Right lung (tissue), 5 donors: ENCODE data around the gene IL12RB1. TPM values are rescaled to one million over a fixed set of nuclear protein-coding genes. Genes with fewer than 3 reads are reported as not detected.
"Not testable (repeated sequence)": the region's sequence is repeated elsewhere in the genome, so short reads cannot be mapped to it uniquely, and the experiment has no call there.

Source experiments
- DNase-seq, 2 donors: peaks; one replicate each; pipeline ENCODE4 v3.0.0-alpha.2; 2013
- polyA plus RNA-seq, 5 donors: library from polyadenylated mRNA; unstranded; fragments of 120-200 nt; gene quantifications; one replicate each; pipeline versions ENCODE4 v1.2.1 to v1.2.3, GENCODE V29; 2013; ENCODE audit warnings: inconsistent platforms in 1 of 5, low replicate concordance in 1 of 5; ENCODE audit not compliant: insufficient read length in 5 of 5, insufficient read depth in 1 of 5

IL12RB1 gene
- polyA plus RNA-seq, 5 donors: 0.31 to 0.63 (median 0.53) TPM

- no peak for DNase-seq
Observed at GRCh38 chr19:18089726-18090125, 3.0 kb upstream of the IL12RB1 start.

- not testable (repeated sequence) for DNase-seq
Observed at GRCh38 chr19:18089096-18089541, 2.4 kb upstream of the IL12RB1 start.

DNA sequence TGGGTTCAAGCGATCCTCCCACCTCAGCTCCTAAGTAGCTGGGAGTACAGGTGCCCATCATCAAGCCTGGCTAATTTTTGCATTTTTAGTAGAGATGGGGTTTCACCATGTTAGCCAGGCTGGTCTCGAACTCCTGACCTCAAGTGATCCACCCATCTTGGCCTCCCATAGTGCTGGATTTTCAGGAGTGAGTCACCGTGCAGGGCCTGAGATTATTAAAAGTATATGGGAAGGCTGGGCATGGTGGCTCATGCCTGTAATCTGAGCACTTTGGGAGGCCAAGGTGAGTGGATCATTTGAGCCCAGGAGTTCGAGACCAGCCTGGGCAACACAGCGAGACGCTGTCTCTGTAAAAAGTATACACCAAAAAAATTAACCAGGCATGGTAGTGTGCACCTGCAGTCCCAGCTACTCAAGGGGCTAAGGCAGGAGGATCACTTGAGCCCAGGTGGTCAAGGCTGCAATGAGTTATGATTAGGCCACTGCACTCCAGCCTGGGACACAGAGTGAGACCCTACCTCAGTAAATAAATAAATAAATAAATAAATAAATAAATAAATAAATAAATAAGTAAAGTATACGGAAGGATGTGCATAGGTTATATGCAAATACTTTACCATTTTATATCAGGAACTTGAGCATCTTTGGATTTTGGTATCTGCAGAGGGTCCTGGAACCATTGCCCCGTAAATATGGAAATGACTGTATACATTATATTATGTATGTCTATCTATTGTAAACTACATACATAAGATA is 854 bp downstream of the IL12RB1 start:
- DNase-seq: no peak

GRCh38 chr19:18083929-18084684 is 2.6 kb downstream of the IL12RB1 start:
- no peak for DNase-seq

DNA sequence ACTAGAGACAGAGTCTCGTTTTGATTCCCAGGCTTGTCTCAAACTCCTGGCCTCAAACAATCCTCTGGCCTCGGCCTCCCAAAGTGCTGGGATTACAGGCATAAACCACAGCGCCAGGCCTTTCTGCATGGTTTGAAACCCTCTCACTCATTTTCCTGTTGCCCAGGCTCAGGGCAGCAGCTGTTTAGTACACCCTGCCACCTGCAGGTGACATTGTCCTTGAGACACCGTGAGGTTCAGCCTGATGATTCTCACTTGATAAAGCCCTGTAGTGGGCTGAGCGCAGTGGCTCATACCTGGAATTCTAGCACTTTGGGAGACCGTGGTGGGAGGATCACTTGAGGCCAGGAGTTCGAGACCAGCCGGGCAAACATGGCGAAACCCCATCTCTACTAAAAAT is 12.5 kb downstream of the IL12RB1 start:
- no peak for DNase-seq

DNA sequence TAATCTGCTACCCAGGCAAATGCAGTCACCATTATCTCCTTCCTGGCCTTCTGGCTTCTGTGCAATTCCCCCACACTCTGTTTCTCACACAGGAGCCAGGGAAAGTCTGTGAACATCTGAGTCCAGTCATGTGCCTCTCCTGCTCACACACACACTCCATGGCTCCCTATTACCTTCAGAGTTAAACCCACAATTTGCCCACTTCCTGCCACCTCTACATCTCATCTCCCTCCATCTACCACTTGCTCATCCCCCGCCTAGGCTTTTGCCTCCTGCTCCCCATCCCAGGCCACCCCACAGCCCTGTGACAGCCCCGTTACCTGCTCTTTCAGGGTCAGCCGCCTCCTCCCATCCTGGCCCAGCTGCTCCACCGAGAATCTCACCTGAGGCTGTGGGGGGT is 13.5 kb downstream of the IL12RB1 start:
- no peak for DNase-seq

DNA sequence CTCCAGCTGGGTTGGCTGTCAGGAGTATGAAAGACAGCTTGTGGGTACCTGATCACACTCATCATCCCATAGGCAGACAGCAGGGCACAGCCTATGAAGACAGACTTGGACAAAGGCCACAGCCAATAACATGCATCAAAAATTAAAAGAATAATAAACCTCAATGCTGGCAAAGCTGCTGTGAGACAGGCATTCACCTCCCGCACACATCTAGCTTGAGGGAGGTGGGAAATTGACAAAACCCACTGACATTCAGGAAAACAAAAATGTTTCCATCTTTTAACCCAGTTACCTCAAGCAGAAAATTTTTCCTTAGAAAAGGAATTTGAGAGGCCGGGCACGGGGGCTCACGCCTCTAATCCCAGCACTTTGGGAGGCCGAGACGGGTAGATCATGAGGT is 14.4 kb downstream of the IL12RB1 start:
- no peak for DNase-seq

- no peak for DNase-seq
Observed at GRCh38 chr19:18070181-18070580, 16.6 kb downstream of the IL12RB1 start.

DNA sequence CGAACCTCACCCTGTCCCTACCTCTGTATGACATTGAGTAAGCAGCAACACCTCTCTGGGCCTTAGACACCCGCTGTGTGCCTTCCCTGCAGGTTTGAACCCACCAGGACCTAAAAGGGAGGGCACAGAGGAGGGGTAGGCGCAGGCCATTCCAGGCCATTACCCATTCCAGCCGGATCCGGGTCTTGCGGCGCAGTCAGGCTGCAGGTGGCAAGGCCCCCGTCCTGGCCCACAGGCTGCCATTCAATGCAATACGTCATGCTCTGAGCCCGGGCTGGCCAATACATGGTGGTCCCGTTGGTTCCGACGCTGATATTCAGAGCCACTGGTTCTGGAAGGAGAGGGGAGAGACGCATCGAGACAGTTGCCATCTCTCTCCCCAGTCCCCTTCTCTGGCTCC is 17.4 kb downstream of the IL12RB1 start:
- DNase-seq: no peak

DNA sequence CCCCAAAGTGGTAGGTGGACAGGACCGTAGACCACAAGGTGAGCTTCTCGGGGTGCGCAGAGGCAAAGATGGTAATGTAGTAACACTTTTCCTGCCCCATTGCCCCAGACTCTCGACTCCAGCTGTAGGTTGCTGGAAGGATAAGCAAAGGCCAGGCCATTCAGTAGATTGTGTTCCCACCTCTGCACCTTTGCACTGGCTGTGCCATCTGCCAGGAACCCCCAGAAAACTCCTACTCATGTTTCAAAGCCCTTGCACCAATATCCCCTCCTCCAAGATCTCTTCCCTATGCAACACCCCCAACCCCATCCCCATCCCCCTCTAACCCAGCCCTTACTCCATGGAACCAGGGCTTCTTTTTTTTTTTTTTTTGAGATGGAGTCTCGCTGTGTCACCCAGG is 18.3 kb downstream of the IL12RB1 start:
- DNase-seq: no peak

DNA sequence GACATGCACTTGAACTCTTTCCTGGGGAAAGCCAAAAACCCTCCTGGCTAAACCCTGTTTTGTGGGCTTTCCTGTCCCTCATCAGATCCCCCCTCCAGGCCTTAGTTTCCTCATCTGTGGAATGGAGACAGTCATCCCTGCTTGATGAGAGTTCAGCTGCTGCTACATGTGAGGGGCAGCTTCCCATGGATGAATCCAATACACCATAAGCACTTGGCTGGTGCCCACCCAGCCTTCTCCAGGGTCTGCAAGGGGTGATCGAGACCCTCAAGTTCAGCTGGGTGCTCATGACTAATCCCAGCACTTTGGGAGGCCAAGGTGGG is 21.6 kb downstream of the IL12RB1 start:
- DNase-seq: no peak

GRCh38 chr19:18063463-18063862 is 23.3 kb downstream of the IL12RB1 start:
- DNase-seq: no peak

DNA sequence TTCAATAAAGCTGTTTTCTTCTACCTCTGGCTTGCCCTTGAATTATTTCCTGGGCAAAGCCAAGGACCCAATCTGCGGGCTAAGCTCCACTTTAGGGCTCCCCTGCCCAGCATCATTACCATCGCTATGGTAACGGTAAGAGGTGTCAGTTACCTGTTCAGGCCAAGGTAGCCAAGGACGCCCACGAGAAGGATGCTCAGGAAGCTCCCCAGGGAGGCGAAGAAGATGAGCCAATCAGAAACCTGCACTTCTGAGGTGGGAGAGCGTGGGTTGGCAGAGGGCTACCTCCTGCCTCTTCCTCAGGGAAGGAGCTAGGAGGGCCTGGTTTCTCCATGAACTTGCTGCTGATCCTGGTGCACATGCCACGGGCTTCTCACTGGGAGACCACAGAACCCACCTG is 24.7 kb downstream of the IL12RB1 start:
- no peak for DNase-seq

DNA sequence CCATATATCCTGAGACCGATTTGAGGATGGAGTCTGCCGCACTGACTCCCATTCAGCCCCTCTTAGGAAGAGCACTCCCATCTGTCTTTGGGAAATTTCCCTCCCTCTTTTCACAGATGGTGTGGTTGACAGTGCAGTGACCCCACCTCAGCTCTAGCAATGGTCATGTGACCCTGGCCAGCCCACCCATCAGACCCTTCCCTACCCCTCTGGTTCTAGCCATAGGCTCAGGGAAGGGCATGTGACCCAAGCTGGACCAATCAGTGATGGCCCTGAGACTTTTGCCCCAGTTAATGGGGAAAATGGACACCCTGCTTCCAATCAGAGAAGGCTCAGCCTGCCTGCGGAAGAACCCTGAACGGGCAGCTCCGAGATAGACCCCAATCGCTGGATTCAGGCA is 26.3 kb downstream of the IL12RB1 start:
- DNase-seq: no peak

- DNase-seq: no peak
Observed at GRCh38 chr19:18059902-18060301, 26.8 kb downstream of the IL12RB1 start.

DNA sequence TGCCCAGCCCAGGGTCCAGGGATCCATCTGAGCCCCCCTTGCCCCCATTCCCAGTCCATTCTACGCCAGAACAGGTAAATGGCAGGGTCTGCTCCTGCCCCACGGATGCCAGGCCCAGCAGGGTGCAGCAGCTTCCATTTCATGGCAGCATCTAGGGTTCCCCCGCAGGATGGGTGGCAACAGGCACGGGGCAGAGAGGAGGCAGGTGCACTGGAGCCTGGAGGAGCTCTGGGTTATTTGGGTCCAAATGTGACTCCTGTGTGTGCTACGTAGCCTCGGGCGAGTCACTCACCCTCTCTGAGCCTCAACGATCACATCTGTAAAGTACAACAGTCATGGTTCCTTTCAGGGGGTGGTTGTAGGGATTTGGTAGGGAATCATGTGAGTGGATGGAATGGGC is 27.4 kb downstream of the IL12RB1 start:
- DNase-seq: no peak

DNA sequence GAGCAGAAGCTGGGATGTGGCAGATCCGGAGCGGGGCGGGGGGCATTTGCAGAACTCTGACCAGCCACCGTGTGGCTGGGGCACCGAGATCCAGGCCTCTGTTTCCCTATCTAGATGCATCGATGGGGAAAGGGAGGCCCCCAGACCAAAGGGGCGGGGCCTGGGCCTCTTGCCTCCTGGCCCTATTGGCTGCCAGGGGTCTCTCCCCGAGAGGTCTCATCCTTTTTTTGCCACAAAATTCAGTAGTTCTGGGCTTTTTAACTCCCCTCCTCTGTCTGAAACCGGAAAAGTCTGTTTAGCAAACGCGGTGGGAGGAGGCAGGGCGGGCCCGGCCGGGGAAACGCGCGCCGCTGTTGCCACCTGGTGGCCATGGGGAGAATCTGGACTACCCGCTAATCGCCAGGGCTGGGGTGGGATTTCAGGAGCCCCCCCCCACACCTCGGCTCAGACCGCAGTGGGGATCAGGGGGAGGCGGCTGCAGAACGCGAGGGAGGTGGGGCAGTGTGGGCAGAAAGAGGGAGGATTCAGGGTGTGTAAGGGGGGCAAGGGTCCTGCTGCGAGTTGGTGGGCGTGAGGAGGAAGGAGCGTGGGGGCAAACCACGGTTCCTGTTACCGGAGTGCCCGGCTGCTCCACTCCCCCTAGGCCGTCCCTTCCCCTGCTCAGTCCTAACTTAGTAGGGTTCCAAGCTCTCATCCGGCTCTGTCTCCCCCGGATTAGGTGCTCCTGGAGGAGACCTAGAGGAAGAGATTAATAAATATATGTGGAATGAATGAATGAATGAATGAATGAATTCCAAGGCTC is 28.3 kb downstream of the IL12RB1 start:
- peak; percentile 77 to 81 for DNase-seq

DNA sequence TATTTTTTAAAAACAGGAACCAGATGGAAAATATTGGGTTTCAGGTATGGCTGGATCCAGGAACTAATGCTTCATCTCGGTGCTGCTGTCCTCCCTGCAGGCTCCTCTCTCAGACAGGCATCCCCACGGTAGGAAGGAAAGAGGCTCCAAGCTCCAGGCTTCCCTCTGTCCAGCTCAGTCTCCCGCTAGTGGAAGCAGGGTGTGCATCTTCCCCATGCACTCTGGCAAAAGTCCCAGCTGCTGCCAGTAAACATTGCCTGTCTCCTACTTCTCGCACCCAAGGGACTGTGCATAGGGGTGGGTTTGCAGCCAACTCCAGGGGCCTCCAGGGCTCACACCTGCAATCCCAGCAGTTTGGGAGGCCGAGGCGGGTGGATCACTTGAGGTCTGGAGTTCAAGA is 29.2 kb downstream of the IL12RB1 start:
- DNase-seq: no peak

DNA sequence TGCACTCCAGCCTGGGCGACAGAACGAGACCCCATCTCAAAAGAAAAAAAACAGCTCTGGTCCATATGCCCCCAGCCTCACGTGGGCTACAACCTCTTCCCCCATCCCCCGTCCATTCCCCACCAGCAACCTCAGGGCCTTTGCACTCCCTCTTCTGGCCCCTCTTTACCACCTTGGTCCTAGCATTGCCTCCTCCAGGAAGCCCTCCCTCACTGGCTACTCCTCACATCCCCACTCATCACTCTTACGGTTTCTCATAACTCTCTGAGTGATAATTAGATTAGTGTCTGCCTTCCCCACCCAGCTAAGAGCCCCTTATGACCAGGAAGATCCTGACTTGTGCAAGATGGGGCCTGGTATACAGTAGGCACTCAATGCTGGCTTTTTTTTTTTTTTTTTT is 30.8 kb downstream of the IL12RB1 start:
- no peak for DNase-seq

DNA sequence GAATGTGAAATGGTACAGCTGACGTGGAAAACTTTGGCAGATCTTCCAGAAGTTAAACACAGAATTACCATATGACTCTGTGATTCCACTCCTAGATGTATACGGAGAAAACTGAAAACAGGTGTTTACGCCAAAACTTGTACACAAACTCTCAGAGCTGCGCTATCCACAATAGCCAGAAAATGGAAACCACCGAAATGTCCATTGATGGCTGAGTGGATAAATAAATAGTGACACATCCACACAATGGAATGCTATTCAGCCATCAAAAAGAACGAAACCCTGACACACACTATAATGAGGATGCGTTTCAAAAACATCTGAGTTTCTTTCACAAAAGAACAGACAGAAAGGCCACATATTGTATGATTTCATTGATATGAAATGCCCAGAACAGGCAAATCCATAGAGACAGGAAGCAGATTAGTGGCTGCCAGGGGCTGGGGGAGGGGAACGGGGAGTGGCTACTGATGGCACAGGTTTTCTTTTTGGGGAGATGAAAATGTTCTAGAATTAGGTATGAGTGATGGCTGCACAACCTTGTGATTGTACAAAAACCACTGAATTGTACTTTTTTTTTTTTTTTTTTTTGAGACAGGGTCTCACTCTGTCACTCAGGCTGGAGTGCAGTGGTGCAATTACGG is 33.0 kb downstream of the IL12RB1 start:
- no peak for DNase-seq

DNA sequence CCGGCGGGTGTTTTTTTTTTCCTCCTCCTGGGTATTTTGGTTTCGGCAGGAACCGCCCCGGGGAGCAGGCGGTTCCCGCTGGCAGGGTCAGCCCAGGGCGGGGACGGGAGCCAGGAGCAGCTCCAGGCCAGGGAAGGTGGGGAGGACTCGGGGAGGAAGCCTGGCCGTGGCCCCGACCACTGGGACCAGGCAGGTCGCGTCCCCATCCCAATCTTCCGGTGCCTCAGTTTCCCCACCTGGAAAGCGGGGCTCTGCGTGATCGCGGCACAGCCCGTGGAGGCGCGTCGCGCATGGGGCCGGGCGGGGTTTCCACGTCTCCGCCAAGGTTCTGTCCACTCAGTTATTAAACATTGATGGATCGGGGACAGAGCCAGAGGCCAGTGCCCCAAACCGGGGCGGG is 34.8 kb downstream of the IL12RB1 start:
- DNase-seq: no peak

- peak; percentile 67 to 68 for DNase-seq
Observed at GRCh38 chr19:18049385-18049784, 37.3 kb downstream of the IL12RB1 start.
